ENCODE measurements around the gene ZBTB46.

Gene ZBTB46

GRCh38 chr20:63701051-63701328 lies 130.1 kb downstream of the ZBTB46 start:
- no peak overlapping the region for H3K9ac ChIP-seq

GRCh38 chr20:63700199-63701050 lies 130.6 kb downstream of the ZBTB46 start:
- H3K27ac ChIP-seq: no peak overlapping the region
- H3K79me2 ChIP-seq (ENCODE audit: insufficient read depth, low read depth): 0 out of 2 replicates have a peak, but pooled peaks cover under 1% of the 10 kb centered on the region
- H3K27me3 ChIP-seq (ENCODE audit: insufficient read depth, low read depth): no peaks in the 10 kb centered on the region
- TF ChIP-seq CTCF (conservative IDR thresholded peaks at IDR 0.05; ENCODE audit: low read depth, low read length): no peak
- no peak overlapping the region for H3K4me2 ChIP-seq
- no peaks in the 10 kb centered on the region for H4K20me1 ChIP-seq (ENCODE audit: insufficient read depth)
- H2AFZ ChIP-seq (ENCODE audit: low read depth): no peak overlapping the region
- no peak overlapping the region for H3K9ac ChIP-seq
- H3K4me3 ChIP-seq (IDR thresholded peaks at IDR 0.05; ENCODE audit: insufficient read depth, low read depth, low read length): no peak overlapping the region
- H3K4me1 ChIP-seq (ENCODE audit: low read depth, poor library complexity, severe bottlenecking): no peaks in the 10 kb centered on the region
- H3K36me3 ChIP-seq (ENCODE audit: insufficient read depth): no peaks in the 10 kb centered on the region

More at GRCh38 chr20:63701051-63701328, 130.1 kb downstream of the ZBTB46 start:
- no peak for TF ChIP-seq CTCF (conservative IDR thresholded peaks at IDR 0.05; ENCODE audit: low read depth, low read length)
- peaks cover 5% of the 10 kb centered on the region for H3K4me1 ChIP-seq (ENCODE audit: low read depth, poor library complexity, severe bottlenecking)
- no peaks in the 10 kb centered on the region for H3K27me3 ChIP-seq (ENCODE audit: insufficient read depth, low read depth)
- no peak overlapping the region for H3K4me2 ChIP-seq
- no peaks in the 10 kb centered on the region for H4K20me1 ChIP-seq (ENCODE audit: insufficient read depth)
- H3K36me3 ChIP-seq (ENCODE audit: insufficient read depth): no peaks in the 10 kb centered on the region
- H3K79me2 ChIP-seq (ENCODE audit: insufficient read depth, low read depth): peaks cover 7% of the 10 kb centered on the region; the same call in 1 of the 2 replicates
- no peak overlapping the region for H3K27ac ChIP-seq
- no peak overlapping the region for H3K4me3 ChIP-seq (IDR thresholded peaks at IDR 0.05; ENCODE audit: insufficient read depth, low read depth, low read length)
- H2AFZ ChIP-seq (ENCODE audit: low read depth): no peak overlapping the region

- H3K4me1 ChIP-seq (ENCODE audit: low read depth, poor library complexity, severe bottlenecking): no peaks in the 10 kb centered on the region
- no peaks in the 10 kb centered on the region for H3K27me3 ChIP-seq (ENCODE audit: insufficient read depth, low read depth)
- no peak for TF ChIP-seq CTCF (conservative IDR thresholded peaks at IDR 0.05; ENCODE audit: low read depth, low read length)
- no peaks in the 10 kb centered on the region for H4K20me1 ChIP-seq (ENCODE audit: insufficient read depth)
- no peak overlapping the region for H3K9ac ChIP-seq
- no peak overlapping the region for H3K4me3 ChIP-seq (IDR thresholded peaks at IDR 0.05; ENCODE audit: insufficient read depth, low read depth, low read length)
- no peak overlapping the region for H3K27ac ChIP-seq
- no peaks in the 10 kb centered on the region for H3K36me3 ChIP-seq (ENCODE audit: insufficient read depth)
- H3K79me2 ChIP-seq (ENCODE audit: insufficient read depth, low read depth): no peaks in the 10 kb centered on the region
- H2AFZ ChIP-seq (ENCODE audit: low read depth): no peak overlapping the region
- no peak overlapping the region for H3K4me2 ChIP-seq
These were observed 131.4 kb downstream of the ZBTB46 start for GRCh38 chr20:63699466-63700198.

GRCh38 chr20:63698739-63699465 lies 132.2 kb downstream of the ZBTB46 start:
- no peaks in the 10 kb centered on the region for H4K20me1 ChIP-seq (ENCODE audit: insufficient read depth)
- no peak for TF ChIP-seq CTCF (conservative IDR thresholded peaks at IDR 0.05; ENCODE audit: low read depth, low read length)
- H3K4me1 ChIP-seq (ENCODE audit: low read depth, poor library complexity, severe bottlenecking): no peaks in the 10 kb centered on the region
- no peak overlapping the region for H3K9ac ChIP-seq
- H3K27me3 ChIP-seq (ENCODE audit: insufficient read depth, low read depth): no peaks in the 10 kb centered on the region
- H3K79me2 ChIP-seq (ENCODE audit: insufficient read depth, low read depth): no peaks in the 10 kb centered on the region
- H3K4me3 ChIP-seq (IDR thresholded peaks at IDR 0.05; ENCODE audit: insufficient read depth, low read depth, low read length): no peak overlapping the region
- no peak overlapping the region for H3K4me2 ChIP-seq
- H3K36me3 ChIP-seq (ENCODE audit: insufficient read depth): no peaks in the 10 kb centered on the region
- H2AFZ ChIP-seq (ENCODE audit: low read depth): no peak overlapping the region
- H3K27ac ChIP-seq: no peak overlapping the region

Data from KMS-11 (cell line).